IMR-90 (cell line): ENCODE data around the gene A1BG.

Experiments used
- FOS ChIP-seq: fragments of 150-350 bp; IDR thresholded peaks from 2 replicates; pipeline ENCODE4 v1.6.1; 2016; ENCODE audit warnings: low read depth, low read length
- TF ChIP-seq, protein P1 (sequence below): conservative IDR thresholded peaks from 2 replicates; pipeline ENCODE4 v1.5.1; 2012; ENCODE audit warnings: mild to moderate bottlenecking, low read depth, low read length, improper control_type of control experiment

DNA sequence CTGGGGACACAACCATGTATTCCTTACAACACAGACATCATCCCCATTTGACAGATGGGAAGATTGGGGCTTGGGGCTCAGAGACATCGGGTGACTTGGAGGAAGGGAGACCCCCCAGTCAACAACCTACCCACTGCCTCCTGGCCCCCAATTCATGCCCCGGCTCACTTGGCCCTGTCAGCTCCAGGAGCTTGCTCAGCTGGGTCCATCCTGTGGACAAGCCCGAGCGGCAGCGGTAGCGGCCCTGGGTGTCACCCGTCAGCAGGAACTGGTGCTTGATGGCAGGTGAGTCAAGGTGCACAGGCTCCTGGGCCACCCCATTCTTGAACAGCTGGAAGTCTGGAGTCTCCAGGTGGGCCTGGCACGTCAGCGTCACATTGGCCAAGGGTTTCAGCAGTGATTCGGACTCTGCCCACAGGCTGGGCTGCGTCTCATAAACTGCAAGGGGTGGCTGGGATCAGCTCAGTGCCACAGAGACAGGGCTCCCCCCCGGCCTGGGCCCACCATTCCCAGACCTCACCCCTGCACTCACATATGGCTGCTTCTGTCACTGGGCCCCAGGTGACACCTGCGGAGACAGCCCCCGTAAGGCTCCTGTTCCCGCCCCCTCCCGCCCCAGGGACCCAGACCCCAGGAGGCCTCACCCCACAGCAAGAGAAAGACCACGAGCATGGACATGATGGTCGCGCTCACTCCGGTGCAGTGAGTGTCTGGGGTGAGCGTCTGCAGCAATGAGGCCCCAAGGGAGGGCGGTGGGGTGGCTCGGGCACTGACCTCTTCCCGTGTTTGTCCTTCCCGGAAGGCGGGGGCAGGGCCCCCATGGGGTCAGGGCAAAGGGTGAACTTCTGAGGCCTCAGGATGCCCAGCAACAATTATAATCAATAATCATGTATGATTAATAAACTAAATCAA lies at the start of gene A1BG:
- TF ChIP-seq, protein P1, sequence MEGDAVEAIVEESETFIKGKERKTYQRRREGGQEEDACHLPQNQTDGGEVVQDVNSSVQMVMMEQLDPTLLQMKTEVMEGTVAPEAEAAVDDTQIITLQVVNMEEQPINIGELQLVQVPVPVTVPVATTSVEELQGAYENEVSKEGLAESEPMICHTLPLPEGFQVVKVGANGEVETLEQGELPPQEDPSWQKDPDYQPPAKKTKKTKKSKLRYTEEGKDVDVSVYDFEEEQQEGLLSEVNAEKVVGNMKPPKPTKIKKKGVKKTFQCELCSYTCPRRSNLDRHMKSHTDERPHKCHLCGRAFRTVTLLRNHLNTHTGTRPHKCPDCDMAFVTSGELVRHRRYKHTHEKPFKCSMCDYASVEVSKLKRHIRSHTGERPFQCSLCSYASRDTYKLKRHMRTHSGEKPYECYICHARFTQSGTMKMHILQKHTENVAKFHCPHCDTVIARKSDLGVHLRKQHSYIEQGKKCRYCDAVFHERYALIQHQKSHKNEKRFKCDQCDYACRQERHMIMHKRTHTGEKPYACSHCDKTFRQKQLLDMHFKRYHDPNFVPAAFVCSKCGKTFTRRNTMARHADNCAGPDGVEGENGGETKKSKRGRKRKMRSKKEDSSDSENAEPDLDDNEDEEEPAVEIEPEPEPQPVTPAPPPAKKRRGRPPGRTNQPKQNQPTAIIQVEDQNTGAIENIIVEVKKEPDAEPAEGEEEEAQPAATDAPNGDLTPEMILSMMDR, result no peak
- no peak for TF ChIP-seq FOS
